ENCODE measurements around the gene OR8U1.
"Not testable (repeated sequence)": the region's sequence is repeated elsewhere in the genome, so short reads cannot be mapped to it uniquely, and the experiment has no call there.

GRCh38 chr11:56401858-56402461 is 26.5 kb downstream of the OR8U1 start:
- TF ChIP-seq CTCF, POLR2A (IDR thresholded peaks at IDR 0.05): not testable (repeated sequence)

Measured in thyroid gland (tissue), 4 donors.